CD4-positive, alpha-beta T cell treated with Interleukin-15 for 1 hour (primary cell): Measurements from ENCODE around the gene DGKA.
"Not testable (repeated sequence)": the region's sequence is repeated elsewhere in the genome, so short reads cannot be mapped to it uniquely, and the experiment has no call there.

ENCODE experiments used
- DNase-seq: peaks from one replicate; pipeline ENCODE4 v3.0.0-alpha.2; 2020

DGKA gene

GRCh38 chr12:55930771-55931316 lies at the start of gene DGKA:
Gene DGKA, plus strand, starts transcription at chr12:55931162. Its CDS starts 5,342 bp downstream, at chr12:55936504.
- peak; percentile 81 for DNase-seq

GRCh38 chr12:55885113-55885512 lies 45.8 kb upstream of the DGKA start:
- no peak for DNase-seq

- DNase-seq = no peak
Measured at GRCh38 chr12:55891310-55891709, 39.7 kb upstream of the DGKA start.

- DNase-seq = no peak
Measured at GRCh38 chr12:55893723-55894122, 37.2 kb upstream of the DGKA start.

- DNase-seq = no peak
Measured at GRCh38 chr12:55899082-55899481, 31.9 kb upstream of the DGKA start.

GRCh38 chr12:55901881-55902490 lies 29.0 kb upstream of the DGKA start:
- no peak for DNase-seq

GRCh38 chr12:55906056-55906455 lies 24.9 kb upstream of the DGKA start:
- no peak for DNase-seq

GRCh38 chr12:55908726-55909512 lies 22.0 kb upstream of the DGKA start:
- DNase-seq = no peak

GRCh38 chr12:55909513-55909884 lies 21.5 kb upstream of the DGKA start:
- no peak for DNase-seq

GRCh38 chr12:55912908-55913307 lies 18.1 kb upstream of the DGKA start:
- DNase-seq = no peak

- DNase-seq = no peak
Measured at GRCh38 chr12:55915482-55915859, 15.5 kb upstream of the DGKA start.

GRCh38 chr12:55919032-55919431 lies 11.9 kb upstream of the DGKA start:
- not testable (repeated sequence) for DNase-seq

GRCh38 chr12:55922126-55922525 lies 8.8 kb upstream of the DGKA start:
- DNase-seq = no peak

GRCh38 chr12:55923648-55924047 lies 7.3 kb upstream of the DGKA start:
- DNase-seq = not testable (repeated sequence)

GRCh38 chr12:55925371-55925770 lies 5.6 kb upstream of the DGKA start:
- DNase-seq = no peak

- no peak for DNase-seq
Measured at GRCh38 chr12:55925870-55926737, 4.9 kb upstream of the DGKA start.

- DNase-seq = peak; percentile 94
Measured at GRCh38 chr12:55926738-55927587, 4.0 kb upstream of the DGKA start.

GRCh38 chr12:55927588-55928502 lies 3.1 kb upstream of the DGKA start, which contains the start of gene PYM1:
Gene PYM1, minus strand, starts transcription at chr12:55927894. Its CDS starts 133 bp downstream, at chr12:55927761.
- DNase-seq = peak; percentile 79

- peak; percentile 90 for DNase-seq
Measured at GRCh38 chr12:55929306-55929791, 1.6 kb upstream of the DGKA start.

GRCh38 chr12:55931317-55931779 lies 386 bp downstream of the DGKA start:
- DNase-seq = no peak
